ENCODE measurements around the gene TNF. TPM values are rescaled to one million over a fixed set of nuclear protein-coding genes. Genes with fewer than 3 reads are reported as not detected.

Gene TNF
- total and polyA plus RNA-seq, 7 experiments from 2014 or later, result 0.73 to 125 (median 5.4) TPM

GRCh38 chr6:31560697-31561058 is 14.7 kb upstream of the TNF start:
- H3K4me1 Mint-ChIP-seq, result peaks cover 60 to 84% (median 69%) of the 10 kb centered on the region in 7 donors
- Histone ChIP-seq H3K9me3 (ENCODE audit: control insufficient read depth in 2 of 3, low read length in 3 of 3) (no peaks in the 10 kb centered on the region), H3K4me3 (ENCODE audit: low read length) (no peak overlapping the region), H3K27me3 (ENCODE audit: control insufficient read depth in 2 of 2, insufficient read depth in 2 of 2, low read length in 2 of 2) (no peaks in the 10 kb centered on the region), H3K4me1 (ENCODE audit: control insufficient read depth in 2 of 2, insufficient read depth in 2 of 2, low read length in 2 of 2) (peaks cover 42 to 60% of the 10 kb centered on the region in 2 donors), H3K36me3 (ENCODE audit: control insufficient read depth in 2 of 3, insufficient read depth in 3 of 3, low read length in 3 of 3) (peaks cover 0 to 15% (median 0%) of the 10 kb centered on the region in 3 experiments), H3K27ac (ENCODE audit: low read depth, low read length) (peak overlapping the region; percentile 3)
- peak overlapping the region; percentile 5 to 90 (median 88) for H3K27ac Mint-ChIP-seq
- H3K36me3 Mint-ChIP-seq, result peaks cover 12 to 51% (median 18%) of the 10 kb centered on the region in 5 donors
- intact Hi-C loops (cut with micrococcal nuclease), result no loop called here
- H3K4me3 Mint-ChIP-seq, result peak overlapping the region in 8 of 10 donors; percentile 66 to 87 (median 82)
- ATAC-seq (no peak), DNase-seq (no peak)
- no peaks in the 10 kb centered on the region for H3K9me3 Mint-ChIP-seq
- peaks cover 0 to 33% (median 0%) of the 10 kb centered on the region in 5 donors for H3K27me3 Mint-ChIP-seq
- POLR2A ChIA-PET, result interaction anchor here (1.4 to 53.8 kb wide), 3 partner anchors 9 to 35 kb away, joined by 6 to 3078 read pairs (median 16); partner anchors contain the start of genes AIF1, DDX39B, LST1 and LTA
- CTCF ChIA-PET, result interaction anchor here (2.4 to 6.5 kb wide), 2 partner anchors 20 to 37 kb away, joined by 14 to 57 read pairs; partner anchors contain the start of gene LTB

- CTCF ChIA-PET, result interaction anchor here (0.6 to 5.1 kb wide), 8 partner anchors 8 to 262 kb away, joined by 3 to 48 read pairs (median 5); partner anchors contain the start of genes LTB and NCR3
- H3K4me1 ChIP-seq (ENCODE audit: control insufficient read depth in 2 of 2, insufficient read depth in 2 of 2, low read length in 2 of 2), result peaks cover 47 to 50% of the 10 kb centered on the region in 2 donors
- peak overlapping the region; percentile 77 for H3K27ac ChIP-seq (ENCODE audit: low read depth, low read length)
- intact Hi-C loops (cut with micrococcal nuclease), result loop anchor here (1.0 to 2.0 kb wide), 4 partner anchors 8 to 53 kb away; partner anchors contain the start of gene PRRC2A (in 1 of the 2)
- ATAC-seq (no peak), DNase-seq (no peak)
- no peaks in the 10 kb centered on the region for H3K9me3 ChIP-seq (ENCODE audit: control insufficient read depth in 2 of 3, low read length in 3 of 3)
- H3K27me3 ChIP-seq (ENCODE audit: control insufficient read depth in 2 of 2, insufficient read depth in 2 of 2, low read length in 2 of 2), result no peaks in the 10 kb centered on the region
- peak overlapping the region; percentile 84 to 99 (median 94) for H3K27ac Mint-ChIP-seq
- POLR2A ChIA-PET, result interaction anchor here (0.6 to 66.4 kb wide), 4 partner anchors 4 to 162 kb away, joined by 3 to 3078 read pairs (median 1540); partner anchors contain the start of genes AIF1, ATP6V1G2, BAG6 and DDAH2
- H3K27me3 Mint-ChIP-seq, result peaks cover 0 to 46% (median 0%) of the 10 kb centered on the region in 5 donors
- peak overlapping the region; percentile 41 to 77 (median 68) for H3K4me3 Mint-ChIP-seq
- peaks cover 0 to 16% (median 0%) of the 10 kb centered on the region in 3 experiments for H3K36me3 ChIP-seq (ENCODE audit: control insufficient read depth in 2 of 3, insufficient read depth in 3 of 3, low read length in 3 of 3)
- peaks cover 58 to 88% (median 74%) of the 10 kb centered on the region in 7 donors for H3K4me1 Mint-ChIP-seq
- peak overlapping the region; percentile 23 for H3K4me3 ChIP-seq (ENCODE audit: low read length)
- H3K9me3 Mint-ChIP-seq, result peaks cover 0 to 2% (median 0%) of the 10 kb centered on the region in 11 donors
- H3K36me3 Mint-ChIP-seq, result peaks cover 7 to 26% (median 13%) of the 10 kb centered on the region in 5 donors
These were observed 7.6 kb upstream of the TNF start for GRCh38 chr6:31567531-31568370.

GRCh38 chr6:31568537-31568961 is 6.8 kb upstream of the TNF start:
- H3K27ac ChIP-seq (ENCODE audit: low read depth, low read length), result peak overlapping the region; percentile 77
- ChIA-PET POLR2A (interaction anchor here (0.7 to 66.4 kb wide), 4 partner anchors 4 to 161 kb away, joined by 3 to 3078 read pairs (median 1540); partner anchors contain the start of genes AIF1, ATP6V1G2, DDAH2 and DDX39B), CTCF (interaction anchor here (0.8 to 5.1 kb wide), 6 partner anchors 9 to 28 kb away, joined by 3 to 48 read pairs (median 4); partner anchors contain the start of genes LTB and NCR3)
- H3K27me3 ChIP-seq (ENCODE audit: control insufficient read depth in 2 of 2, insufficient read depth in 2 of 2, low read length in 2 of 2), result no peaks in the 10 kb centered on the region
- H3K4me3 ChIP-seq (ENCODE audit: low read length), result peak overlapping the region; percentile 23
- H3K36me3 ChIP-seq (ENCODE audit: control insufficient read depth in 2 of 3, insufficient read depth in 3 of 3, low read length in 3 of 3), result peaks cover 0 to 16% (median 0%) of the 10 kb centered on the region in 3 experiments
- Mint-ChIP-seq H3K36me3 (peaks cover 7 to 26% (median 8%) of the 10 kb centered on the region in 5 donors), H3K27me3 (peaks cover 0 to 41% (median 0%) of the 10 kb centered on the region in 5 donors), H3K4me3 (peak overlapping the region; percentile 39 to 77 (median 68)), H3K27ac (peak overlapping the region; percentile 84 to 99 (median 94)), H3K9me3 (peaks cover 0 to 2% (median 0%) of the 10 kb centered on the region in 11 donors), H3K4me1 (peaks cover 57 to 88% (median 77%) of the 10 kb centered on the region in 7 donors)
- ATAC-seq (peak; percentile 82), DNase-seq (peak in 7 of 9 donors; percentile 58 to 84 (median 68))
- peaks cover 55 to 58% of the 10 kb centered on the region in 2 donors for H3K4me1 ChIP-seq (ENCODE audit: control insufficient read depth in 2 of 2, insufficient read depth in 2 of 2, low read length in 2 of 2)
- no peaks in the 10 kb centered on the region for H3K9me3 ChIP-seq (ENCODE audit: control insufficient read depth in 2 of 3, low read length in 3 of 3)
- intact Hi-C loops (cut with micrococcal nuclease), result loop anchor here (1.0 to 2.0 kb wide), 4 partner anchors 8 to 52 kb away; partner anchors contain the start of gene PRRC2A (in 1 of the 2)

- ATAC-seq, result no peak
- Histone ChIP-seq H3K27me3 (ENCODE audit: control insufficient read depth in 2 of 2, insufficient read depth in 2 of 2, low read length in 2 of 2) (no peaks in the 10 kb centered on the region), H3K4me1 (ENCODE audit: control insufficient read depth in 2 of 2, insufficient read depth in 2 of 2, low read length in 2 of 2) (peaks cover 69 to 73% of the 10 kb centered on the region in 2 donors), H3K27ac (ENCODE audit: low read depth, low read length) (peak overlapping the region; percentile 77), H3K36me3 (ENCODE audit: control insufficient read depth in 2 of 3, insufficient read depth in 3 of 3, low read length in 3 of 3) (peaks cover 0 to 7% (median 0%) of the 10 kb centered on the region in 3 experiments), H3K9me3 (ENCODE audit: control insufficient read depth in 2 of 3, low read length in 3 of 3) (no peaks in the 10 kb centered on the region), H3K4me3 (ENCODE audit: low read length) (no peak overlapping the region)
- DNase-seq, result no peak
- POLR2A ChIA-PET, result interaction anchor here (0.6 to 66.4 kb wide), 4 partner anchors 6 to 102 kb away, joined by 4 to 3078 read pairs (median 1542); partner anchors contain the start of genes AIF1, ATP6V1G2, DDX39B and LST1
- Mint-ChIP-seq H3K36me3 (peaks cover 0 to 23% (median 4%) of the 10 kb centered on the region in 5 donors), H3K9me3 (peaks cover 0 to 2% (median 0%) of the 10 kb centered on the region in 11 donors), H3K27me3 (peaks cover 0 to 31% (median 0%) of the 10 kb centered on the region in 5 donors), H3K4me1 (peaks cover 57 to 93% (median 82%) of the 10 kb centered on the region in 7 donors), H3K4me3 (peak overlapping the region in 8 of 10 donors; percentile 9 to 99 (median 38)), H3K27ac (peak overlapping the region; percentile 19 to 99 (median 94))
- intact Hi-C loops (cut with micrococcal nuclease), result loop anchor here in 1 of 2 donors (2.0 kb wide), 1 partner anchor 51 kb away; the partner anchor contains the start of gene PRRC2A
- CTCF ChIA-PET, result interaction anchor here (0.6 to 5.1 kb wide), 5 partner anchors 11 to 26 kb away, joined by 4 to 48 read pairs (median 10); partner anchors contain the start of genes LTB and NCR3
These were observed 5.4 kb upstream of the TNF start for GRCh38 chr6:31569861-31570536.

GRCh38 chr6:31572041-31572911 is 3.1 kb upstream of the TNF start, which contains the start of gene LTA:
Gene LTA (plus strand): TSS chr6:31572289. CDS start chr6:31572743, 454 bp downstream.
- intact Hi-C loops (cut with micrococcal nuclease), result loop anchor here (1.0 kb wide), 5 partner anchors 8 to 25 kb away; partner anchors contain the start of genes LTB (in 1 of the 2) and NFKBIL1 (in 1 of the 2)
- Mint-ChIP-seq H3K4me3 (peak within 1 kb of the TSS; percentile 93 to 99 (median 98)), H3K9me3 (peaks cover 0 to 2% (median 0%) of the 10 kb centered on the region in 11 donors), H3K27me3 (peaks cover 0 to 25% (median 0%) of the 10 kb centered on the region in 5 donors), H3K36me3 (peaks cover 3 to 38% (median 4%) of the 10 kb centered on the region in 5 donors), H3K4me1 (peaks cover 67 to 100% (median 96%) of the 10 kb centered on the region in 7 donors), H3K27ac (peak within 1 kb of the TSS; percentile 97 to 99 (median 99))
- peak within 1 kb of the TSS; percentile 97 for H3K27ac ChIP-seq (ENCODE audit: low read depth, low read length)
- H3K4me1 ChIP-seq (ENCODE audit: control insufficient read depth in 2 of 2, insufficient read depth in 2 of 2, low read length in 2 of 2), result peaks cover 72% of the 10 kb centered on the region in 2 donors
- H3K27me3 ChIP-seq (ENCODE audit: control insufficient read depth in 2 of 2, insufficient read depth in 2 of 2, low read length in 2 of 2), result no peaks in the 10 kb centered on the region
- DNase-seq (peak; percentile 52 to 82 (median 77)), ATAC-seq (peak; percentile 74)
- H3K36me3 ChIP-seq (ENCODE audit: control insufficient read depth in 2 of 3, insufficient read depth in 3 of 3, low read length in 3 of 3), result peaks cover 0 to 3% (median 2%) of the 10 kb centered on the region in 3 experiments
- CTCF ChIA-PET, result interaction anchor here (2.8 to 18.2 kb wide), 5 partner anchors 9 to 26 kb away, joined by 22 to 687 read pairs (median 48); partner anchors contain the start of genes ATP6V1G2, LST1, LTB and NCR3
- H3K9me3 ChIP-seq (ENCODE audit: control insufficient read depth in 2 of 3, low read length in 3 of 3), result no peaks in the 10 kb centered on the region
- peak within 1 kb of the TSS; percentile 69 for H3K4me3 ChIP-seq (ENCODE audit: low read length)
- POLR2A ChIA-PET, result interaction anchor here (0.6 to 66.4 kb wide), 4 partner anchors 8 to 291 kb away, joined by 3 to 3078 read pairs (median 1540); partner anchors contain the start of genes AIF1, ATP6V1G2, DDX39B and LST1

All from naive thymus-derived CD4-positive, alpha-beta T cell (primary cell).